NCI-H2081 treated with DMSO at 0.1 percent for 48 hours (cell line): ENCODE results near the gene POLR3K.

Source experiments
- DNase-seq: peaks from one replicate; lab custom pipeline; 2025; lab: John Stamatoyannopoulos, UW

Gene POLR3K

DNA sequence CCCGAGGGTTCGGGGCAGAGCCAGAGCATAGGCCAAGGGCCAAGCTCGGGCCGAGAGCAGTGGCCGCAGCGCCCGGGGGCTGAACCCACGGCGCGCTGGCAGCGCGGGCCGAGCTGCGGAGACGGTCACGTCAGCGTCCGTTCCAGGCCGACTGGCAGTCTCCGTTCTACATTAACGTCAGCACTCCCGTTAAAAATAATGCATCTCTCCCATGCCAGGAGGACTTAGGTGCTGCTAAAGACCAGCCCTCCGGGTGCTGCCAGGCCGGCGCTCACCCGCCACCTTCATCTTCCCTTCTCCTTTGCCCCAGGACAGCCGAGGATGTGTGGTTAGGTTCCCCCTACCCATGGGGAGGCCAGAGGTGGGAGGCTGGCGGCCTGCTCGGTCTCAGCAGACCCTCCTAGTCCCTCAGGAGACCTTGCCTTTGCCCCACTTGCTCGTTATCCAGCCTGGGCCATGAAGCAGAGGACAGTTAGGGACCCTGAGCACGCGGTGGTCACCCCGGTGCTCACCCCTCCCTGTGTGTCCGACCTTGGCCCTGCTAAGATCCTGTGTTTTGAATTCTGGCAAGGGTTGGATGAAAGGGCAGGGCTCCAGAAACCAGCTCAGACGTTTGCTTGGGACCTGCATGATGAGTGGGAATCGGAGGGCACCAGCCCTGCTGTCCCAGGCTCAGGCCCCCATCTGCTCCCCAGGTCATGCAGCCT, 25.2 kb upstream of the POLR3K start:
- no peak for DNase-seq

DNA sequence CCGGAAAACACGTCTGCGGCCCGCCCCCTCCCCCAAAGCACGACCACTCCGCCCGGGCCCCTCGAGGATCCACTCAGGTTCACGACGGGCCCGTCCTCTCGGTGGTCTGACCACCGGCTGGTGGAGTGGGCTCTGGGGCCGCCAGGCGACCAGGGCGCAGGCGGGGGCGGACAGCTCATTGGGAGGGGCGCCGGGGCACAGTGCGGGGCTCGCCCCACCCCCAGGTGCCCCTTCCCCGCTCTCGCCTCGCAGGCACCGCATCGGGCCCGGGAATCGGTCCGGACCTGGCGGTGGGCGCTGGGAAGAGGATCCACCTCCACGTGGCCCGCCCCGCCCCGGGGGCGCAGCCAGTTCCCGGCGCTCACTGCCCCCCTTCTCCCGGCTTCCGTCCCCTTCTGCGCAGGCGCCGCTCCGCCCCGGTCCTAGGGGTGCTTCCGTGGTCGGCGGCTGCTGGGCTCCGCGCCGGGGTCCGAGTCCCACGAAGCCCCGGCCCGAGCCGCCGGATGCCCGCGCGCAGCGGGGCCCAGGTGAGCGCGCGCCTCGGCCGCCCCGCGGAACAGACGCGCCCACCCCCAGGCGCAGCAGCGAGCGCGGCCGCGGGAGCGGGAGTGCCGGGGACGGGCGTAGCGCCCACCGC, 24.5 kb upstream of the POLR3K start, which contains the start of gene MPG:
TSS of gene MPG (plus strand) at position 419 of the 637 bp plus-strand sequence. CDS start at position 504, 85 bp downstream.
- DNase-seq: no peak

DNA sequence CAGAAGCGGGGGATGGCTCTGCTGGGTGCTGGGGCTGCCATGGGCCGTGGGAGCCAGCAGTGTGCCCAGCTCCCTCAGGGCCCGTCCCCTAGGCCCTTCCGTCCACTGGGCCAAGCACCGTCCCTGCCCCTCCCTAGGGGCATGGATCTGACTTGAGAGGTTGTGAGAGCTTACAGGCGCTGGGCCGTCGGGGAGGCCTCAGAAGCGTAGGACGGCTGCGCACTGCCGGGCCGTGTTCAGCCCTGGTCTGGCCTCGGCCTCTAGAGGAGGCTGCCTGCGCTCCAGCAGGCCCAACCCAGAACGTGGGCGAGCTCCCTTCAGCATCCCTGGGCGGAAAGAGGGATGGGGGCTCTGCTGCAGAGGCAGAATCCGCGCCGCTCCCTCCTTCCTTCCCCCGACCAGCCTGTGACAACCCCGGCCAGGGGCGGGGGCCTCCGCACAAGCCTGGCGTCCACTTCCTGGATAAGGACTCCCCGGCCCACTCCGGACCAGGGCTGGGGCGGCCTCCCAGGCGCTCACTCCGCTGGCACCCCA, 23.9 kb upstream of the POLR3K start:
- no peak for DNase-seq

DNA sequence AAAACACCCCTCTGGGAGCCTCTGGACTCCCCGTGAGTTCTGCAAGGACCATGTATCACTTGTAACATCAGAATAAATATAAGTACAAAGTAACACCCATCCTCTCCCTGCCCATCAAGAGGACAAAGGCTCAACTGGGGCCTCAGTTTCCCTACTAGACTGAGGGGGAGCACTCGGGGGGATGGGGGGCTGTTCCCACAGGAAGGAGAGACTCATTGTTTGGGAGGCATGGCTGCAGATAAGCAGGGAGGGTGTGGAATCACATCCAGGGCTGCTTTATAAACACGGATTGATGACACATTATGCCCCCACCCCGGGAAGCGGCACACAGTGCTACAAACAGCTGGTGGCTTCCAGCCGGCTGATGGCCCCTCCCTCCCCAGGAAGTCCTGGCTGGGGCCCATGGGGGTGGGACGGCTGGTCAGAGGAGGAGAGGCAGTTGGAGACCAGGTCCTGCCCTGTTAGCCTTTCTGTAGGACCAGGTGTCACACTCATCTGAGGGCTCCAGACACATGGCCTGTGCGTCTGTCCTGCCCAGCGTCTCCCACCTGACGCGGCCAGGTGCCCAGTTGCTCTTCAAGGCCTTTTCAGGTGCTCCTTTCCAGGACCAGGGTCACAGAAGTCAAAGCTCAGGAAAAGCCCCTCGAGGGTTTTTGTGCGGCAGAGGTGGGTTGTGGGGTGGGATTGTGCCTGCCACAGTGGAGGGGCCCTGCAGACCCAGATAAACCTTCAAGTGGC, 23.3 kb upstream of the POLR3K start:
- DNase-seq: no peak

DNA sequence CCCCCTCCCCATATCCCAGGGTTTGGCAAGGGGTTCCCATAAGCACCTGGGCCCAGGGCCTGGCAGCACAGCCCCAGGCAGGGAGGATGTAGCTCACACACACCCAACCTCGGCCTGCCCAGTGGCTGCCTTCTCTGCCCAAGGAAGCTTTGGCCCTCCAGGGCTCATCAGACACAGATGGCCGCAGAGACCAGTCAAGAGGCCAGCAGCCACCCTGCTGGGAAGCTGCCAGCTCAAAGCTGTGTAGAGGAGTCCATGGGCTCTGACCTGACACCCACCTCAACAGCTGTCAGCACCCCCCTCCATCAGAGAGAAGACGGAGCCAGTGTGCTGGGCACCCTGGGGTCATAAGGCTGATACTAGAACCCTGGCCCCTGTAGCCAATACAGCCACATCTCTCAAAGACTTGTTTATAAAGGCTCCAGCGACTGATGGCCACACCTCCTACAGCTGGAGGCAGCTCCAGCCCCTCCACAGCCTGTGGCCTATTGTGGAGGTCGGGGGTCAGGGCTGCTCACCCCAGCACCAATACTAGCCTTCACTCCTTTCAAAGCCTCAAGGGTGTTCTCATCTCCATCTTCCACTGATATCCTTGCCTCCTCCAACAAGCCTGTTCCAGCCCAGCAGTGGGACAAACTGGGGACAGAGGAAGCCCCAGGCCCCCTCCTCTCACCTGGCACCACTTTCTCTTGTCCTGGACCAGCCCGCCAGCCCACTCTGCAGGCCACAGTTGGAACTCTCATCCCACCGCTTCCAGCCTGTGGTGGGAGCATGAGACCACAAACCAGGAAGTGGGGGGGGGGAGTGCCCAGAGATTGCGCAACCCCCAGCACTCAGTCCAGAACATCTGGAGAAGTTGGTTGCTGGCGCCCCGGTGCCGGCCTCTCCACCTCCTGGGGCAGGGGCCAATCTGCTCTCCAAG, 22.4 kb upstream of the POLR3K start:
- no peak for DNase-seq

DNA sequence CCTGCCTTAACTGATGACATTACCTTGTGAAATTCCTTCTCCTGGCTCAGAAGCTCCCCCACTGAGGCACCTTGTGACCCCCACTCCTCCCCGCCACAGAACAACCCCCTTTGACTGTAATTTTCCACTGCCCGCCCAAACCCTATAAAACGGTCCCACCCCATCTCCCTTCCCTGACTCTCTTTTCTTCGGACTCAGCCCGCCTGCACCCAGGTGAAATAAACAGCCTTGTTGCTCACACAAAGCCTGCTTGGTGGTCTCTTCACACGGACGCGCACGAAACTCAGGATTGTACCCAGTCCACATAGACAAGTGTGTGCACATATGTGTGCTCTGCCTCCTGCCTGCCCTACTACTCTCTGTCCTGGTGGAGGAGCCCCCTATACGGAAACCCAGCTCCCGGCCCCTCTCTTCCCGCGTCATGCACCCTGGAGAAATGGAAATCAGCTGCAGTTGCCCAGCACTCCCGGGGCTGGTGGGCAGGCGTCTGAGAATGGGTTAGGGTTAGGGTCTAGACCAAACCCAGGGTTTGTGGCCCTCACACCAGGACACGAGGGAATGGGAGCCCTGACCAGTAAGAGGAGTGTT, 21.4 kb upstream of the POLR3K start:
- no peak for DNase-seq

DNA sequence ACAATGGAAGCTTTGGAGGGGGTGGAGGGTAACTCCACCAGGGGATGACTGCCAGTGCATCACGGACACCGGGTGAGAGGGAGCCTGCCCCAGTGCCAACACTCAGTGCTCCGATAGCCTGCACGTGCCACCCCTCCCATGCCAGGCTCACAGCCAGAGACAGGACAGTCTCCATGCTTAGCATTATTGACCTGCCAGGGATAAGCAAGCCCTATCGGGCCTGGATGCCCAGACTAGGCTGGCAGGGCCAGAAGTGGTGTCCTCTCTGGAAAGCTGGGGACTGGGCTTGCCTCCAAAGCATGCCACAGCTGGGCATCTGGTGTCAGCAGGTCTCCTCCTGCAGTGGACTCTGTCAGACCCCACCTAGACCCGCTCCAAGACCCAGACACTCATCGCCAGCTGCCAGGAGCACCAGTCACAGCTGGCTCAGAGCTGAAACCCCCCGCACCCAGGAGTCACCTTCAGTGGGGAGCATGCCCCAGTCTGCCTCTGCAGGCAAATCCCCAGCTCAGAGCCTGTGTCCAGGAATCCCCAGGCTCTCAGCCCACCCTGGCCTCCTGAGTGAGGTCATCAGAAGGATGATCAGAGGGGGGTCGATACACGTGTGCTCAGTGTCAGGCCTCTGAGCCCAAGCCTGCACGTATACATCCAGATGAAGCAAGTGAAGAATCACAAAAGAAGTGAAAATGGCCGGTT, 20.8 kb upstream of the POLR3K start:
- no peak for DNase-seq

DNA sequence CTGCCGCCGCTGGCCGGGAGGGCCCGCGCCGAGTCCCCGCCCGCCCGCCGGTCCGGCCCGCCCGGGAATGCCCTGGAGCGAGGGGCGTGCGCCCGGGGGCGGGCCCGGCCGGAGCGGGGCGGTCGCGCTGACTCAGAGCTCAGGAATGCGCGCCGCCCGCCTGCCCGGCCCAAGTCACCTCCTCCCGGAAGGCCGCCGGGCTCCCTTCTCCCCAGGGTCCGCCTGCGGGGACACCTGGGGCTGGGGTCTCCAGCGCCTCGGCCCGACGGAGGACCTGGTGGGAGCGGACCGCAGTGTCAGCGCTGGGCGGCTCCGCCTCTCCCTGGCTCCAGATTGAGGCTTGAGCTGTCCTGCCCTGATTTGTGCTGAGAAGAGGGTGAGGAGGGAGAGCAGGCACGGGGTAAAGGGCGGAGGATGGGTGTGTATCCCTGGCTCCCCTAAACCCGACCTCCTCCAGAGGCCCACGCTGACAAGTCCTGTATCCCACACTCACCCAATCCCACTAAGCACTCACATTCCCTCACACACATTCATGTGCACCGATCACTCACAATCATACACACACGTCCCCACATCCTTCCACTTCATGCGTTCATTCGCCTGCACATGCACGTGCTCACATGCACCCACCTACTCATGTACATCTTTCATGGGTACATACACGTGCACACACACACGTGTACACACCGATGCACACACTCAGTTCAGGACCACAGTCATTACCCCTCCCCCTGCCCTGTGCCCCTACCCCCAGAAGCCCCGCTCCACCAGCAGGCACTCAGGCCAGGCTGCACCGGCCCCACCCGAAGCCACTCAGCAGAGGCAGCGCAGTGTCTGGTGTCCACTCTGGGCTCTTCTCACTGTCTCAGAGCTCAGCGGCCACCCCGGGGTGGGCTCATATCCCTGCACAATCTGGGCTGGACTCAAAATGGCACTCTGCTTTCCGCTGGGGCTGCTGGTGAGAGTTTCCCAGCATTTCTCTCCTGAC, 19.4 kb upstream of the POLR3K start, which contains the start of gene RHBDF1:
TSS of gene RHBDF1 (minus strand) at position 71 of the 988 bp plus-strand sequence. CDS start 7,616 bp downstream, outside the sequence.
- no peak for DNase-seq

DNA sequence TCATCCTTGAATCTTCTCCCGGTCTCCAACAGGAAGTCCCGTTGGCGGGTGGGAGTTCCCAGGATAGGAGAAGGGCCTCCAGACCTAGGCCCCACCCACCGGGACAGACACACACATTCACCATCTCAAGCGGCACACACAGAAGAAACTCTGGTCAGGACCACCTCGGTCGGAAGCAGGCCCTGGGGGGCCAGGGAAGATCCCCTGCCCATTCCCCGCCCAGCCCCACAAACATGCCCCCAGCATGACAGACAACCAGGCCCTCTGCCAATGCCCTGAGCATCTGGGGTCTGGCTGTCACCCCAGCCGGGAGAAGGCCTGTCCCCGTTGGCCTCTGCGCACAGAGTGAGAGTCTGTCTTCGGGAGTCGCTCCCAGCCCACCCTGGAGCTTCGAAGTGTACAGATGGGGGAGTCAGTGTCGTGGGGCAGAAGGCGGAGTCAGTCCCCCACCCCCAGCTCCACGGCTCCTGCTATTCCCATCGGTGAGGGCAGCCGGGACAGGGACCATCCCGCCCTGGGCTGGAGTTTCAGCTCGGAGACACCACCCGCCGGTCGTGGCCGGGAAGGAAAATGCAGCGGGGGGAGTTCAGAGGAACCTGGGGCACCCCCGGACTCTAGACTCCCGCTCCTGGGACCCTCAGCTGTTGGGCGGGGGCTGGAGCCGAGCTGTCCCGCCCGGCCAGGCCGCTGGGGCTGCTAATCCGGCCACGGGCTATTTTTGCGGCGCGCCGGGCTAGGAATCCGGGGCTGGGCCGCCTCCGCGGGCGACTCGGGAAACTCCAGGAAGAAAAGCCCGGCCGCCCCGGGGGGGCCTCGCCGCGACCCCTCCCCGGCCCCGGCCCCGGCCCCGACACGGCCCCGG, 18.4 kb upstream of the POLR3K start:
- no peak for DNase-seq

DNA sequence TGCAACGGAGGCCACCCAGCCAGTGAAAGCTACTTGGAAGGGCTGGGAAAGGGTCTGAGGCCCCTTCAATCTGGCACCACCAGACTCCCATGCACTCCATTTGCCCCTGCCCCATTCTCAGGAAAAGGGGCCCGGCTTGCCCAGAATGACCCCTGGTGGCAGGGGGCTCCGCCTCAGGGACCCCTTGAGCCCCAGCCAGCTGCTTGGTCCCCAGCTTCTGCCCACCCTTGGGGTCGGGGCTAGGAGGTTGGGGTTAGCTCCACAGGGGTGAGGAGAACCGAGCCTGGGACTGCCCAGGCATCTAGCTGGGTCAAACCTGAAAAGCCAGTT, 17.8 kb upstream of the POLR3K start:
- no peak for DNase-seq

DNA sequence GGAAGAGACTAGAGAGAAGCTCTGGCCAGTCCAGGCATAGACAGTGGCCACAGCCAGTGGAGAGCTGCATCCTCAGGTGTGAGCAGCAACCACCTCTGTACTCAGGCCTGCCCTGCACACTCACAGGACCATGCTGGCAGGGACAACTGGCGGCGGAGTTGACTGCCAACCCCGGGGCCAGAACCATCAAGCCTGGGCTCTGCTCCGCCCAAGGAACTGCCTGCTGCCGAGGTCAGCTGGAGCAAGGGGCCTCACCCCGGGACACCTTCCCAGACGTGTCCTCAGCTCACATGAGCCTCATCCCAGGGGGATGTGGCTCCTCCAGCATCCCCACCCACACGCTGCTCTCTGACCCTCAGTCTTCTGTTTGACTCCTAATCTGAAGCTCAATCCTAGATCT, 15.8 kb upstream of the POLR3K start:
- no peak for DNase-seq

DNA sequence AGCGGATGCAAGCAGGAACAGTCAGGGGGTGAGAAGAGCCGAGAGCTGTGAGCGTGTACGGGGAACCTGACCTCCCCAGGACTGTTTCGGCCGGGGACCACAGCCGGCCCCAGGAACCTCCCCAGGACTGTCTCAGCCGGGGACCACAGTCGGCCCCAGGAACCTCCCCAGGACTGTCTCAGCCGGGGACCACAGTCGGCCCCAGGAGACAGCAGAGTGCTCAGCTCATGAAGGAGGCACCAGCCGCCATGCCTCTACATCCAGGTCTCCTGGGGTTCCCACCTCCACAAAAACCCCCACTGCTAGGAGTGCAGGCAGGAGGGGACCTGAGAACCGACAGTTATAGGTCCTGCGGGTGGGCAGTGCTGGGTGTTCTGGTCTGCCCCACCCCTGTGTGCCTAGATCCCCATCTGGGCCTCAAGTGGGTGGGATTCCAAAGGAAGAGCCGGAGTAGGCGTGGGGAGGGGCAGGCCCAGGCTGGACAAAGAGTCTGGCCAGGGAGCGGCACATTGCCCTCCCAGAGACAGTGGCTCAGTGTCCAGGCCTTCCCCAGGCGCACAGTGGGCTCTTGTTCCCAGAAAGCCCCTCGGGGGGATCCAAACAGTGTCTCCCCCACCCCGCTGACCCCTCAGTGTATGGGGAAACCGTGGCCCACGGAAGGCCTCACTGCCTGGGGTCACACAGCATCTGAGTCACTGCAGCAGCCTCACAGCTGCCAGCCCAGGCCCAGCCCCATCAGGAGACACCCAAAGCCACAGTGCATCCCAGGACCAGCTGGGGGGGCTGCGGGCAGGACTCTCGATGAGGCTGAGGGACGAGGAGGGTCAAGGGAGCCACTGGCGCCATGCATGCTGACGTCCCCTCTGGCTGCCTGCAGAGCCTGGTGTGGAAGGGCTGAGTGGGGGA, 14.7 kb upstream of the POLR3K start:
- no peak for DNase-seq

DNA sequence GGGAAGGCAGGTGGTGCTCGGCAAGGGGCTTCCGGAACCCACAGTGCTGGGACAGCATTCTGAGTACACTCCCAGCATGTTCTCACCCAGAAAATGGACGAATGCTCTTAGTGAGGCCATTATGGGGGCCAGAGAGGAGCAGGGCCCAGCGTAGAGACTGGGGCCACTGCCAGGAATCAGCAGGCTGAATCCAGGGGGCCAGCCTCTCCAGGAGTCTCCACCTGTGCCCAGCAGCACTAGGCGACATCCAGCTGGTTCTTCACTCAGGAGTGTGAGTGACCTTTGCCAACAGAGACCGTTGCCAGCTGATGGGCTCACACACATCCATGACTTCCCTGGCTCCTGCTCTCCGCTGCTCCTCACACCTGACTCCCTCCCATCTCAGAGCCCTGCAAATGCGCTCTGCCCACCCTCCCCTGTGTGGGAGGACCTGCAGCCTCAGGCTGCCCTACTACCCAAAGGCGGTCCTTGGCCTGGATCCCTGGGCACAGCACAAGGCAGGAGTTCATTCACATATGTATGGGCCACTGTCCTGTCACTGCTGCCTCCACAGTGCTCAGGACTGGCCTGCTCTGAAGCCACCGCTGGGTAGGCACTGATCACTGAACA, 13.9 kb upstream of the POLR3K start:
- peak; percentile 30 for DNase-seq

DNA sequence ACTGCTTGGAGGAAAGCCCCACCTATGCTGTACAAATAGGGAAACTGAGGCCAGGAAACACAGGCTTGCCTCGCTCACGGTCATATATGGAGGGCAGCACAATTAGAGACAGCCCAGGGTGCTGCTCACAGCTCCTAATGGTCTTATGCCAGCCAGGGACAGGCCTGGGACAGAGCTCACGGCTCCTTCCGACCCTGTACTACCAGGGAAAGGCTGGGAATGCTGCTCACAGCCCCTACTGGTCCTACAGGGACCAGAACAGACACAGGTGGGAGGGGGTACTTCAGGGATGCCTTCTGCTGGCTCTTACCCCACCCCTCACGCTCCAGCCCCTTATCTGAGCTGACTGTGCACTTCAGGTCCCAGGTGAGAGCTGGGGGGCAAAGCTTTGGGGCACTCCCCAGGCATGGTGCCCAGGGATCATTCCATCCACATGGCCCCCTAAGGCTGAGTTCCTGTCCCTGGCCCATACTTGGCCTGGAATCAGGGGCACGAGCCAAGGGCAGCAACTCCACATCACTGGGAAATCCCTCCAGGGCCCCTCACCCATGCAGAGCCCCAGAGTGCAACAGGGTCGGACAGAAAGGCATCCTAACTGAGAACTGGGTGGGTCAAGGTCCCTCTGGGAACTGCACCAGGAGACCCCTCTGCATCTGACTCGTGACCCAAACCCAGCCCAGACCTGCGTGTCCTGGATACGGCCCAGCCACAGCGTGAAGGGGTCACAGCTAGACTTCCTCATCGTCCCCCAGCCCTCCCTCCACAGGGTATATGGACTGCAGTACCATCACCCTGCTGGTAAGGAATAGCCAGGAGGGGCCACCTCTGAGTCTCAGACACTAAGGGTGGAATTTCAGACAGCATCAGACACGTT, 13.1 kb upstream of the POLR3K start:
- no peak for DNase-seq

DNA sequence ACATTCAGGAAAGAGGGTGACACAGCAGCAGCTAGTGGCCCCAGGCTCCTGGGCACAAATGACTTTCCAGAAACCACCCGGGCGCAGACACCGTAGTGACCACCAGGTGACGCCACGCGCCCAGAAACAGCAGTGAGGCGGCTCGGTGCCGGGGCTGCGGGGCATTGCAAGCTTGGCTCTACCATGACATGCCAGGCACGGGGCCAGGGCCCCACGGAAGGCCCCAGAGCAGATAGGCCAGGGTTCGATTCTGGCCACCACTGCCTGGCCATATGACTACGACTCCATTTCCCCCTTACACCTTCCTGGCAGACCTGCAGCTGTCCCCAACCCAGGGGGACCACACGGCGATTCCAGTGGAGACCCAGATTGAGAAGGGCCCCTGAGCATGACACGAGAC, 12.3 kb upstream of the POLR3K start:
- peak; percentile 50 for DNase-seq

DNA sequence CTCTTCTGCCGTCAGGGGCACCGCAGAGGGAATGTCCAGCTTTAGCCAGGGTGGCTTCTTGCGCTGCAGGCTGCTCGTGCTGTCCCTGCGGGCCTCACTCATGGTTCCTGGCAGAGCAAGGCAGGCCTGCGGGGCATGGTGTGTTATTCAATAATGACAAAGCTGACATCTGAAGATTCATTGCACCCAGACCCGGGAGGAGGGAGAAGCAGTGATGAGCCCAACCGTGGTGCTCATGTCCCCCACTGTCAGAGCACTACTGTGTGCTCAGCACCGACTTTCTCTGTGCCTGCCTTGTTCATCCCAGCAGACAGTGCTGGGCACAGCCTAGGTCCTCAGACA, 11.5 kb upstream of the POLR3K start:
- no peak for DNase-seq
